NCI-H82 (cell line): ENCODE results near the gene ANO3.
"Not testable (repeated sequence)": the region's sequence is repeated elsewhere in the genome, so short reads cannot be mapped to it uniquely, and the experiment has no call there.

Experiments used
- DNase-seq: peaks from one replicate; lab custom pipeline; 2025; lab: John Stamatoyannopoulos, UW

The ANO3 gene

GRCh38 chr11:26575946-26576345, 244.0 kb downstream of the ANO3 start:
- DNase-seq = no peak

DNA sequence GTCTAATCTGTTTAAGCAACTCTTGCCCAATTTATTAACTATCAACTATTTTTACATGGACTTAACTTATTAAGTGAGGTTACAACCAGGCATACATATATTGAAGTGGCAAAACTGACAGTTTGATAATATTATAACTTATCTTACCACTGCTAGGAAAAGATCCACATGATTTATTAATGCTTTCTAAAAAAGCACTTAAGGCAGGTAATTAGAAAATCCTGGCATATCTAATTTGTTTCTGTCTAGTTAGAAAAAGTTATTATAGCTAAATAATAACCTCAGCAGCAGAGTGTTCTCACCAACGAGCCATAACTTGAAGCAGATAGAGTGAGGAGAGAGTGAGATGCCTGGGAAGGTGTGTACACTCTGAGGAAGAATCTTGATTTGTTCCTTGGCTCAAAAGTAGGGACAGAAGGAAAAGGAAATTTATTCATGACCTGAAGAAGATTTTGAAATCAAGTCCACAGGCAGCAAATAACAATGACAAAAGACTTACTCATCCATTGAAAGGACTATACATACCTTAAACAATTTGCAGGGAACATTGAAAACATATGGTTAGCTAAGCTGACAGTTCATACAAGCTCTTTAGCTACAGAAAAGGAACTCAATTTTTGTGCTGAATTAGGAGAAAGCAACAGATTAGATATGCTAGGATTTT, 247.2 kb downstream of the ANO3 start:
- DNase-seq = no peak

GRCh38 chr11:26579683-26580082, 247.8 kb downstream of the ANO3 start:
- DNase-seq = no peak

DNA sequence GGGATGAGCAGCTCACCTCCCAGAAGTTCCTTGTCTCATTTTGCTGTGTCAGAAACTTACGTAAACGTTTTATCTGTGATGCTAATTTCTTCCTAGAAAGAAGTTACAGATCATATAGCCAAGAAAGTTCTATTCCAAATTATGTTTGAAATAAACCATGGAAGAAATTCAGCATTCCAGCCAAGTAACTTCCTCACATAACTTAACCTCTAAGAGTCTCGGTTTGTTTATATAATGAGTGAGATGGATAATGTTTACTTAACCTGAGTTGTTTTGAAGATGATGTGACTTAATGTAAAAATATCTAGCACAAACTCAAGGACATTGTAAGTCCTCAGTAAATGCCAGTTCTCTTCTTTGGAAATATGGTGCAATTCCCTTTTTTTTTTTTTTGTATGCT, 249.0 kb downstream of the ANO3 start:
- no peak for DNase-seq

GRCh38 chr11:26583550-26583949, 251.6 kb downstream of the ANO3 start:
- DNase-seq = no peak

GRCh38 chr11:26584818-26585217, 252.9 kb downstream of the ANO3 start:
- DNase-seq = no peak

- DNase-seq = no peak
Measured at GRCh38 chr11:26587073-26587472, 255.1 kb downstream of the ANO3 start.

DNA sequence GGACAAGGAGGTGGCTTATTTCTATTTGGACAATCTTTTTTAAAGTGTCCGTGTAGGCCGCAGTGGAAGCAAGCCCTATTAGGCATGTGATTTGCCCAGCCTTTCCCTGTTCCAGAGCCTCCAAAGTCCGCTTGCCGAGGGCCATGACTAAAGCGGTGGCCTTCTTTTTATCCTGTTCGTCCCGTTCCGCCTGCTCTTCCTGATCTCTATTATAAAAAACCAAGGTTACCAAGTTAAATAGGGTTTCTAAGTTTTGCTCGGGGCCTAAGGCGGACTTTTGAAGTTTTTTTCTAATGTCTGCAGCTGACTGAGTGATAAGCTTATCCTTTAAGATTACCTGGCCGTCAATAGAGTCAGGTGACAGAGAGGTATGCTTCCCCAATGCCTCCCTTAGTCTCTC, 261.8 kb downstream of the ANO3 start:
- no peak for DNase-seq

GRCh38 chr11:26595207-26595865, 263.4 kb downstream of the ANO3 start:
- DNase-seq = peak; percentile 48

DNA sequence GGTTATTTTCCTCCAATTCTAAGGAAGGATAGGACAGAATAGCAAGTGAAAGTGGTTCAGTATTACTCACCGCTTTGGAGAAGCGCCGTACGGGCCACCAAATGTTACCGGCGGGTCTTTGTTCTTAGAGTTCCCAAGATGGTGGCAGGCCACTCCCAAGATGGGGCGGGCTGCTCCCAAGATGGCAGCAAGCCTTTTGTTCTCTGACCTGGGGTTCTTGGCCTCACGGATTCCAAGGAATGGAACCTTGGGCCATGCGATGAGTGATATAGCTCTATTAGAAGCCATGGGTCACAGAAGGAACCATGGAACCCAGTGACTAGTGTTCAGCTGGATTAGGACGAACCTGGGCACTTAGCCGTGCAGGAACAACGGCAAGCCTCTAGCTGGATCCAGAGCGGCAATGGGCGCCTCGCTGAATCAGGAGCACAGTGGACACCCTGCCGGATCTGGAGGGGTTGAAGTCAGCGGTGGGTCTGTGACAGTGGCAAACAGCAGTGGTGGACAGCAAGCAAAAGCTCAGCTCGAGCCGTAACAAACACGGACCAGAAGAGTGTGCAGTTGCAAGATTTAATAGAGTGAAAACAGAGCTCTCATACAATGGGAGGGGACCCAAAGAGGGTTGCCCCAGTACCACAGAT, 265.2 kb downstream of the ANO3 start:
- DNase-seq = not testable (repeated sequence)

DNA sequence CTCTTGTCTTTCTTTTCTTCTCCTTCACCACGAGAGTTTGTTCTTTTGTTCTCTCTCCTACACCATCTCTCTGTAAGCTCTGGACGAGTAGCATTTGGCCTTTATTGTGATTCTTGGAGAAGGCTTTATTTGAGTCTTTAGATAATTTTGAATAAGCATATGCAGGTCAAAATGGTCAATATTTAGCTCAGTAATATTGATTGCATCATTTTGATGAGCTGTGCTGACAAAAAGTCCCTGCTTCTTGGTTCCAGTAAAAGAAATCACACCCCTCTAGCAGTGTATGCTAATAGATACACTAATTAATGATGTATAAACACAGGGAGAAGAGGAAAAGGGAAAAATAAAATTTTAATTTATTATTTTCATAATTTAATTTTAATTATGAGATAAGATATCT, 266.0 kb downstream of the ANO3 start:
- no peak for DNase-seq

- no peak for DNase-seq
Measured at GRCh38 chr11:26599425-26599824, 267.5 kb downstream of the ANO3 start.

- no peak for DNase-seq
Measured at GRCh38 chr11:26599876-26600434, 268.0 kb downstream of the ANO3 start.

- no peak for DNase-seq
Measured at GRCh38 chr11:26607725-26608506, 276.0 kb downstream of the ANO3 start.

DNA sequence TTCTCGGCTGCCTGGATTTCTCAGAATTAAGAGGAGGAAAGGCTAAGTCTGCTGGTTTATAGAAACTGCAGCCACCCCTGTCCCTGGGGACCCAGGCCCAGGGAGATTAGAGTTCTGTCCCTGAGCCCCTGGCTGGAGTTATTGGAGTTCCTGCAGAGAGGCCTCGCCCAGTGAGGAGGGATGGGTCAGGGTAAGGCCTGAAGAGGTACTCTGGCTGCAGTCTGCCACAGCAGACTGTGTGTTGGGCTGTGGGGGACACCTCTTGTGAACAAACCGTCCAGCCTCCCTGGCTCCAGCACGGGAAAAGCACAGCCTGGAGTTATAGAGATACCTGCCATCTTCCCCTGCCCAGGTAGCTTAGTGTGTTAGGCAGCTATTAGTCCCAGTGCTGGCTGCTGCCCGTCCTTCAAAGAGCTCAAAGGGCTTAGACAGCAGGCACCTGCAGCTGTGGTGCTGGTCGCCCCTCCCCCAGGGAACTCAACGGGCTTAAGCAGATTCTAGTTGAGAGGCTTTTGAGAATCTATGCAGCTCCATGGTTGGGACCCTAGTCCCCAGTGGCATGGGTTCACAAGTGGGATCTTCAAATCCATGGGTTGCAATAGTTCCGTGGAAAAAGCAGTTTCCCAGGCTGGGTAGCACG, 276.7 kb downstream of the ANO3 start:
- peak; percentile 72 for DNase-seq

DNA sequence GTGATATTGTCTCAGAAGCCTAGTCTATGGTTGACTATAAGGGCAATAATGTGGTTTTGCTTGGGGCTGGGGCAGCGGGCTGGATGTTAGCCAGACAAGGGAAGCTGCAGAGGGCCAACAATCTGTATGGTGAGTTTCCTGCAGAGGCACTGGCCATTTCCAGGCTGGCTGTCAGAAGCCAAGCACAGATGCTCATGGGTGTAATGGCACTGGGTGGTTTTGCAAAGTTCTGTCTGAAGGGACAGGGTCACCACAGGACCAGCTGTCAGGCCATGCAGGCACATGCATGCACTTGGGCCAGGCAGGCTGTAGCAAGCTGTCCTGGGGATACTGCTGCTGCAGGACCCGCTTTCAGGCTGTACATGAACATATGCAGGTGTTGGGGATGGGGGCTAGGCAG, 281.8 kb downstream of the ANO3 start:
- DNase-seq = no peak

DNA sequence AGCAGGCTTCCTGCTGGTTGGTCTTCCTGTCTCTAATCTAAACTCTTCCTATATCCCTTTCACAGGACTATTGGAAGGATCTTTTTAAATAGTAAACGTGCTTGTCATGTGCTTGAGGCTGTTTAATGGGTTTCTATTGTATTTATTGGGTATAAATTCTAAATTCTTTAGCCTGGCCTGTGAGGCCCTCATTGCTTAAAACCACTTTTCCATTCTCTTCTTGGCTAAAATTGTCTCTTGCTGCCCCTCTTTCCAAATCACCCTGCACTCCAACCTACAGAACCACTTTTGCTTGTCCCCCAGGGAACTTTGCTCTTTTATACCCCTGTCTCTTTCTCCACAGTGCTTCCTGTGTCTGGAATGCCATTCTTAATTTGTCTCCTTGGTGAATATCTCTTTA, 286.5 kb downstream of the ANO3 start:
- DNase-seq = no peak

DNA sequence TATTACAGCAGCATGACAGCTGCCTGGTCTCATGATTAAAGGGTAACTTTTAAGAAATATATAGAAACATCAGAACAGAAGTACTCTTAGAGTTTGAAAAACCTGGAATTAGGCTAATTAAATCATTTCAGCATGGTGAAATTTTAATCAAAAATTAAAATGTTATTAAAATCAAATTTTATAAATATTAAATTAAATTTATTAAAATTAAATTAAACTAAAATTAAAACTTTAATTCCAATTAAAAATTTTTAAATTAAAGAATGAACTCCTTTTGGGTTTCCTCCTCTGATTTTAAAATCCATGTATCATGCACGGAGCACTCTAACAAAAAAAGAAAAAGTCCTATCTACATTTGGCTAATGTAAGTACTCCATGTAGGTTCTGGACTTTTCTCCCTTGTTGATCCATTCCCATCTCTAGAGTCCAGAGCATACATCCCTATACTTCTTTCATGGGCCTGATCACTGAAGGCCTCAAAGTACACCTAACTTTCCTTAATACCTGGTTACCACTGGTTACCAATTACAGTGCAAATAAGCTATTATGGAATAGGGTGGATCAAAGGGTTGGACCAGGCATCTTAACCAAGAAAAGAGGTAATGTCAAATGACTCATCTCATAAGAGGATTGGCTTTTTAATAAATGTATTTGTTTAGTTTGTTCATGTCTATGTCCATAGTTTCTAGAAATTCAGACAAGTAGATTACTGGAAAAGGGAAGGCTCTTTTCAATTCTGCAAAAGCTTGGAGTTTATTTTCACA, 288.5 kb downstream of the ANO3 start:
- DNase-seq = no peak

- no peak for DNase-seq
Measured at GRCh38 chr11:26621132-26621531, 289.2 kb downstream of the ANO3 start.

GRCh38 chr11:26622181-26622580, 290.3 kb downstream of the ANO3 start:
- DNase-seq = no peak

DNA sequence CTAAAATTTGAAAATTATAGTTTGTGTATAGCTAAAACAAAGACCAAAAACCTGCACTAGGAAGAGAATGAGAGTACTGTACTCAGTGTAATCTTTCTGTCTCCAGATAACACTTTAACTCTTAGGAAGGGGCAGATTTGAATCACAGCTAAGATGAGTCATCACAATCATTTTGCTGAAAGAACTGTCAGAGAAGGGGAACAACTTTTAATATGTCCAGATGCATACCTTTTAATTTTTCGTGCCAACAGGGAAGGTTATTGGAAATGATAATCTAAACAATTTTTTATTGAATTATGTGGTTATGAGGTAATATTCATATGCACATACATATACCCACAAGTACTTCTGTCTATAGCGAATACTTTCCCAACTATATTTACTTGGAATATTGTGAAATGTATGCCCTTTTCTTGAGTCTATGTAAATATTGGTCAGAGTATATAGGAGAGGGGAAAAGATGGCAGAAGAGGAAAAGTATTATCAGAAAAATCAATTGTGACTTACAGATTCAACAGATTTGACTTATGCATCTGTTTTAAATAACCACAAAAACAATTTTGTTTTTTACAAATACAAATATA, 291.2 kb downstream of the ANO3 start:
- DNase-seq = no peak
